ENCODE results near the gene USP19. TPM values are rescaled to one million over a fixed set of nuclear protein-coding genes. Genes with fewer than 3 reads are reported as not detected.

USP19 gene
- polyA plus RNA-seq, 1 donor from 2014 or later, result 58.5 TPM

- Histone ChIP-seq H3K9me2 (ENCODE audit: insufficient read depth, low read length) (no peaks in the 10 kb centered on the region), H2AFZ (ENCODE audit: low read depth, low read length) (no peak overlapping the region), H3K9me3 (ENCODE audit: low read length) (no peaks in the 10 kb centered on the region), H3K4me3 (ENCODE audit: low read length) (no peak overlapping the region), H3K79me2 (replicated peaks; ENCODE audit: insufficient read depth, low read length) (no peaks in the 10 kb centered on the region), H3F3A (ENCODE audit: insufficient read depth, low read length, poor library complexity, severe bottlenecking) (no peaks in the 10 kb centered on the region), H3K9ac (ENCODE audit: low read length) (no peak overlapping the region), H3K4me2 (ENCODE audit: low read length) (no peak overlapping the region), H4K20me1 (ENCODE audit: insufficient read depth) (no peaks in the 10 kb centered on the region), H3K27ac (ENCODE audit: low read length) (no peak overlapping the region), H3K36me3 (ENCODE audit: insufficient read depth, low read length) (no peaks in the 10 kb centered on the region), H3K27me3 (ENCODE audit: insufficient read depth, low read depth, low read length) (no peaks in the 10 kb centered on the region)
- TF ChIP-seq TAF1 (IDR thresholded peaks at IDR 0.05; ENCODE audit: low read depth) (no peak), EP300 (conservative IDR thresholded peaks at IDR 0.05; ENCODE audit: poor library complexity, severe bottlenecking) (no peak)
Observed at GRCh38 chr3:49153349-49153912, 32.8 kb upstream of the USP19 start.

- no peak overlapping the region for H3K4me3 ChIP-seq (ENCODE audit: low read length)
- TF ChIP-seq RAD21 (conservative IDR thresholded peaks at IDR 0.05), result no peak
- no peak for TF ChIP-seq EP300 (conservative IDR thresholded peaks at IDR 0.05; ENCODE audit: poor library complexity, severe bottlenecking)
- TF ChIP-seq POLR2AphosphoS5 (IDR thresholded peaks at IDR 0.05), result no peak
- no peak for TF ChIP-seq SMC3 (conservative IDR thresholded peaks at IDR 0.05; ENCODE audit: poor library complexity)
- no peak for TF ChIP-seq EZH2 (IDR thresholded peaks at IDR 0.05; ENCODE audit: borderline replicate concordance, insufficient read depth, low read length, poor library complexity, severe bottlenecking)
- TF ChIP-seq TAF1 (IDR thresholded peaks at IDR 0.05; ENCODE audit: low read depth), result no peak
- no peak for TF ChIP-seq REST (IDR thresholded peaks at IDR 0.05; ENCODE audit: borderline replicate concordance)
- TF ChIP-seq, protein P1, sequence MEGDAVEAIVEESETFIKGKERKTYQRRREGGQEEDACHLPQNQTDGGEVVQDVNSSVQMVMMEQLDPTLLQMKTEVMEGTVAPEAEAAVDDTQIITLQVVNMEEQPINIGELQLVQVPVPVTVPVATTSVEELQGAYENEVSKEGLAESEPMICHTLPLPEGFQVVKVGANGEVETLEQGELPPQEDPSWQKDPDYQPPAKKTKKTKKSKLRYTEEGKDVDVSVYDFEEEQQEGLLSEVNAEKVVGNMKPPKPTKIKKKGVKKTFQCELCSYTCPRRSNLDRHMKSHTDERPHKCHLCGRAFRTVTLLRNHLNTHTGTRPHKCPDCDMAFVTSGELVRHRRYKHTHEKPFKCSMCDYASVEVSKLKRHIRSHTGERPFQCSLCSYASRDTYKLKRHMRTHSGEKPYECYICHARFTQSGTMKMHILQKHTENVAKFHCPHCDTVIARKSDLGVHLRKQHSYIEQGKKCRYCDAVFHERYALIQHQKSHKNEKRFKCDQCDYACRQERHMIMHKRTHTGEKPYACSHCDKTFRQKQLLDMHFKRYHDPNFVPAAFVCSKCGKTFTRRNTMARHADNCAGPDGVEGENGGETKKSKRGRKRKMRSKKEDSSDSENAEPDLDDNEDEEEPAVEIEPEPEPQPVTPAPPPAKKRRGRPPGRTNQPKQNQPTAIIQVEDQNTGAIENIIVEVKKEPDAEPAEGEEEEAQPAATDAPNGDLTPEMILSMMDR (IDR thresholded peaks at IDR 0.05; ENCODE audit: poor library complexity, severe bottlenecking), result no peak
- no peak for TF ChIP-seq MXI1 (conservative IDR thresholded peaks at IDR 0.05; ENCODE audit: poor library complexity, severe bottlenecking)
- no peaks in the 10 kb centered on the region for H3K79me2 ChIP-seq (replicated peaks; ENCODE audit: insufficient read depth, low read length)
- no peak overlapping the region for H3K4me2 ChIP-seq (ENCODE audit: low read length)
- H3K9me3 ChIP-seq (ENCODE audit: low read length), result no peaks in the 10 kb centered on the region
- no peaks in the 10 kb centered on the region for H3F3A ChIP-seq (ENCODE audit: insufficient read depth, low read length, poor library complexity, severe bottlenecking)
- no peak overlapping the region for H3K27ac ChIP-seq (ENCODE audit: low read length)
- no peak overlapping the region for H2AFZ ChIP-seq (ENCODE audit: low read depth, low read length)
- H4K20me1 ChIP-seq (ENCODE audit: insufficient read depth), result no peaks in the 10 kb centered on the region
- H3K9me2 ChIP-seq (ENCODE audit: insufficient read depth, low read length), result no peaks in the 10 kb centered on the region
- H3K27me3 ChIP-seq (ENCODE audit: insufficient read depth, low read depth, low read length), result no peaks in the 10 kb centered on the region
- H3K36me3 ChIP-seq (ENCODE audit: insufficient read depth, low read length), result no peaks in the 10 kb centered on the region
- H3K9ac ChIP-seq (ENCODE audit: low read length), result no peak overlapping the region
Observed at GRCh38 chr3:49151610-49152009, 31.0 kb upstream of the USP19 start.

All from neural cell (in vitro differentiated cells).